GM19239 (cell line): ENCODE results near the gene KLHL17.
A peak's percentile ranks its signal among the peaks of the same experiment; 100 is the strongest.
"Not testable (repeated sequence)": the region's sequence is repeated elsewhere in the genome, so short reads cannot be mapped to it uniquely, and the experiment has no call there.

ENCODE experiments used
- DNase-seq: peaks from one replicate; pipeline ENCODE4 v3.0.0; 2011; ENCODE audit warnings: low spot score; ENCODE audit not compliant: insufficient read length
- FAIRE-seq: peaks from 2 replicates; lab custom pipeline; 2011; peaks lifted over from hg19 to GRCh38; lab: Jason Lieb, UNC

KLHL17 gene

GRCh38 chr1:1011396-1011949 is 51.1 kb downstream of the KLHL17 start:
- DNase-seq = no peak

DNA sequence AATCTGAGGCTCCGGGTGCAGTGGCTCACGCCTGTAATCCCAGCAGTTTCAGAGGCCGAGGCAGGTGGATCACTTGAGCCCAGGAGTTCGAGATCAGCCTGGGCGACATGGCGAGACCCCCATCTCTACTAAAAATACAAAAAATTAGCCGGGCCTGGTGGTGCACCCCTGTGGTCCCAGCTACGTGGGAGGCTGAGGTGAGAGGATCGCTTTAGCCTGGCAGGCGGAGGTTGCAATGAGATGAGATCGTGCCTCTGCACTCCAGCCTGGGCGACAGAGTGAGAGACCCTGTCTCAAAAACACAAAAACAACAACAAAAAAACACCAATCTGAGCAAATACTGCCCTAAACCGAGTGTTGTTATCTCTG is 52.3 kb downstream of the KLHL17 start:
- not testable (repeated sequence) for DNase-seq, FAIRE-seq

More at GRCh38 chr1:1011396-1011949, 51.1 kb downstream of the KLHL17 start:
- FAIRE-seq = no peak

- DNase-seq (peak; percentile 72), FAIRE-seq (peak; percentile 94)
Observed at GRCh38 chr1:1013105-1013921, 52.9 kb downstream of the KLHL17 start, which contains the start of gene ISG15. Gene ISG15 (plus strand): TSS chr1:1013497. CDS start chr1:1013574, 77 bp downstream.

GRCh38 chr1:1013922-1014648 is 53.7 kb downstream of the KLHL17 start:
- FAIRE-seq = no peak
- no peak for DNase-seq

DNA sequence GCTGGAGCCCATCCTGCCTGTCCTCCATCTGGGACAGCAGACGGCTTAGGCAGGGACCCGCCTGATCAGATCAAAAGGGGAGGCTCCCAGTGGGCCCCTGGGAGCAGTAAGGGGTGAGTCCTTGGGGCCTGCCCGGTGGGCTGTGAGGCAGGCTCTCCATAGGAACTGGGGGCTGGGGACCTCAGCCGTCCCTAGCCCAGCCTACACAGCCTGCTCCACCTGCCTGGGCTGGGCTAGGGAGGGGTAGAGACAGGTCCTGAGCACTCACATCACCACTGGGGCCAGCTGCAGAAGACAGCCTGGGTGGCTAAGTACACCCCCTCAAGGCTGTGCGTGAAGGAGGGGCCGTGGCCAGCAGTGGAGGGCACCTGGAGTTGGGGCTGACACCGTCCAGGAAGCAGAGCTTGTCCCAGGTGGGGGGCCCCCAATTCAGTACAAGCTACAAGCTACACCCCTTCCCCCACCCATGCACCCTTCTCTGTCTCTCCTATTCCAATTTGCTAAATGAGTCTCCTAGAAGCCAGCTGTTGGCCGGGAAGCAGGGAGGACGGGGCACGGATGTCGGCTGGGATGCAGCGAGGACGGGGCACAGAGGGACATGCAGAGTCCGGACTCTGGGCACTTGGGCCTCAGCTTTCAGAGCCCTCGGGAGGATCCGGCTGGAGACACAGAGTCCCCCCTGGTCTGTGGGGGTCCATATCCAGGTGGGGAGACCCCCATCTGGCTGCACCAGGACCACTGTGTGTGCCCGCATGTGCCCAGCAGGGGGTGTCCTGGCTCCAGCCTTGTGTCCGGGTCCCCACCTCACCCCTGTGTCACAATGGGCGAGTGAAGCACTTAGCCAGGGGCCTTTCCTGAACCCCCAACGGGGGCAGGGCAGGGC is 54.7 kb downstream of the KLHL17 start:
- FAIRE-seq (no peak), DNase-seq (no peak)
